Neuronal stem cell (in vitro differentiated cells): ENCODE measurements around the gene PAQR5.

Experiments used
- DNase-seq: peaks from one replicate; pipeline ENCODE4 v3.0.0-alpha.2; 2013; ENCODE audit warnings: low spot score
- H2AFZ ChIP-seq: one replicate; pipeline ENCODE4 v1.6.1; 2013; ENCODE audit warnings: mild to moderate bottlenecking, low read length, inconsistent platforms
- H2AK5ac ChIP-seq: 2 replicates; pipeline ENCODE4 v1.6.1; 2013; ENCODE audit warnings: low read depth, mild to moderate bottlenecking, inconsistent platforms, low read length, moderate library complexity, mixed read lengths
- H2BK120ac ChIP-seq: 2 replicates; pipeline ENCODE4 v1.6.1; 2013; ENCODE audit warnings: low read depth, mild to moderate bottlenecking, inconsistent platforms, low read length, moderate library complexity, mixed read lengths
- H2BK12ac ChIP-seq: one replicate; pipeline ENCODE4 v1.6.1; 2013; ENCODE audit warnings: low read length, inconsistent platforms
- H2BK15ac ChIP-seq: 2 replicates; pipeline ENCODE4 v1.6.1; 2013; ENCODE audit warnings: mild to moderate bottlenecking, low read length, inconsistent platforms, mixed read lengths
- H2BK5ac ChIP-seq: one replicate; pipeline ENCODE4 v1.6.1; 2013; ENCODE audit warnings: inconsistent platforms, mild to moderate bottlenecking, low read length, moderate library complexity
- H3K14ac ChIP-seq: one replicate; pipeline ENCODE4 v1.6.1; 2013; ENCODE audit warnings: low read length, inconsistent platforms
- H3K18ac ChIP-seq: 2 replicates; pipeline ENCODE4 v1.6.1; 2013; ENCODE audit warnings: low read length, inconsistent platforms
- H3K23ac ChIP-seq: 2 replicates; pipeline ENCODE4 v1.6.1; 2013; ENCODE audit warnings: low read depth, mild to moderate bottlenecking, mixed read lengths, low read length, inconsistent platforms; ENCODE audit not compliant: poor library complexity
- H3K27ac ChIP-seq: replicated peaks from 3 replicates; pipeline ENCODE4 v1.5.1; 2013; ENCODE audit warnings: low read length, inconsistent platforms
- H3K27me3 ChIP-seq, 3 experiments: 2 replicates each; pipeline ENCODE4 v1.6.1; 2013; ENCODE audit warnings: low read length in 3 of 3, mild to moderate bottlenecking in 2 of 3, inconsistent platforms in 1 of 3, low read depth in 1 of 3, mixed read lengths in 1 of 3, moderate library complexity in 1 of 3; ENCODE audit not compliant: control insufficient read depth in 3 of 3, insufficient read depth in 3 of 3
- H3K36me3 ChIP-seq, 2 donors: replicated peaks in 1 of 2; 2 replicates each; pipeline ENCODE4 v1.6.1; 2013; ENCODE audit warnings: low read length in 2 of 2; ENCODE audit not compliant: control insufficient read depth in 2 of 2, insufficient read depth in 2 of 2
- H3K4ac ChIP-seq: 2 replicates; pipeline ENCODE4 v1.6.1; 2013; ENCODE audit warnings: inconsistent platforms, mild to moderate bottlenecking, low read length, moderate library complexity
- H3K4me1 ChIP-seq, 2 donors: 1 replicate in 1 of 2; 2 replicates in 1 of 2; pipeline ENCODE4 v1.6.1; 2013; ENCODE audit warnings: low read length in 2 of 2, low read depth in 1 of 2; ENCODE audit not compliant: control insufficient read depth in 2 of 2, insufficient read depth in 1 of 2
- H3K4me2 ChIP-seq: one replicate; pipeline ENCODE4 v1.6.1; 2013; ENCODE audit warnings: mild to moderate bottlenecking, low read length, inconsistent platforms; ENCODE audit not compliant: insufficient read depth, poor library complexity, severe bottlenecking
- H3K4me3 ChIP-seq, 2 donors: 2 replicates each; pipeline ENCODE4 v1.5.1; 2013; ENCODE audit warnings: low read length in 2 of 2, mild to moderate bottlenecking in 2 of 2, inconsistent platforms in 1 of 2, moderate library complexity in 1 of 2
- H3K79me1 ChIP-seq: one replicate; pipeline ENCODE4 v1.6.1; 2013; ENCODE audit warnings: low read depth, mild to moderate bottlenecking, inconsistent platforms, low read length, moderate library complexity
- H3K9ac ChIP-seq: one replicate; pipeline ENCODE4 v1.6.1; 2013; ENCODE audit warnings: mild to moderate bottlenecking, low read depth, low read length, inconsistent platforms; ENCODE audit not compliant: poor library complexity
- H3K9me3 ChIP-seq, 2 donors: replicated peaks in 1 of 2; 2 replicates each; pipeline versions ENCODE3 to v1.6.1; 2013; ENCODE audit warnings: low read length in 2 of 2, mild to moderate bottlenecking in 2 of 2, inconsistent platforms in 1 of 2, low read depth in 1 of 2, mixed read lengths in 1 of 2, moderate library complexity in 1 of 2; ENCODE audit not compliant: control insufficient read depth in 2 of 2, insufficient read depth in 1 of 2
- H4K8ac ChIP-seq: one replicate; pipeline ENCODE4 v1.6.1; 2013; ENCODE audit warnings: low read depth, mild to moderate bottlenecking, inconsistent platforms, low read length, moderate library complexity
- H4K91ac ChIP-seq: one replicate; pipeline ENCODE4 v1.6.1; 2013; ENCODE audit warnings: low read length, low read depth, mild to moderate bottlenecking, inconsistent platforms; ENCODE audit not compliant: poor library complexity
- WGBS, 2 donors: extraction: QIAGEN DNeasy Blood & Tissue Kit; methylation state at CpG; one replicate each; pipeline ENCODE4 v1.1.7; 2013; ENCODE audit warnings: missing lambda C conversion rate in 2 of 2, mixed read lengths in 1 of 2; ENCODE audit not compliant: insufficient read length in 2 of 2, insufficient replicate concordance in 1 of 2; ENCODE audit errors: extremely low coverage in 2 of 2; 5-methylcytosine and 5-hydroxymethylcytosine counted together

Gene PAQR5

GRCh38 chr15:69293741-69294615 lies 4.7 kb upstream of the PAQR5 start:
- no CpG with 5 or more reads among the region's 11 CpGs for WGBS, 2 donors

GRCh38 chr15:69296606-69297005 lies 2.1 kb upstream of the PAQR5 start:
- Histone ChIP-seq H3K36me3 (no peaks in the 10 kb centered on the region), H4K91ac (no peak overlapping the region), H3K23ac (no peak overlapping the region), H4K8ac (no peak overlapping the region), H3K9ac (no peak overlapping the region), H3K4me2 (no peak overlapping the region), H3K4ac (no peak overlapping the region), H2BK5ac (no peak overlapping the region), H2AK5ac (no peak overlapping the region), H3K18ac (no peak overlapping the region), H3K14ac (no peak overlapping the region), H2BK120ac (no peak overlapping the region), H3K4me1 (peaks cover 0 to 5% of the 10 kb centered on the region in 2 donors), H2BK15ac (no peak overlapping the region), H3K27ac (no peak overlapping the region), H3K79me1 (no peaks in the 10 kb centered on the region), H3K4me3 (no peak overlapping the region), H3K9me3 (no peaks in the 10 kb centered on the region), H2BK12ac (no peak overlapping the region), H2AFZ (no peak overlapping the region), H3K27me3 (peaks cover 8 to 83% (median 38%) of the 10 kb centered on the region in 3 experiments)
- no CpG with 5 or more reads among the region's 6 CpGs for WGBS, 2 donors
- no peak for DNase-seq

More at GRCh38 chr15:69293741-69294615, 4.7 kb upstream of the PAQR5 start:
- Histone ChIP-seq H2AK5ac (no peak overlapping the region), H4K91ac (no peak overlapping the region), H2AFZ (no peak overlapping the region), H2BK12ac (no peak overlapping the region), H2BK5ac (no peak overlapping the region), H3K14ac (no peak overlapping the region), H3K23ac (no peak overlapping the region), H2BK120ac (no peak overlapping the region), H3K18ac (peak overlapping the region; percentile 46), H3K79me1 (no peaks in the 10 kb centered on the region), H3K4ac (no peak overlapping the region), H4K8ac (no peak overlapping the region), H3K9ac (no peak overlapping the region), H2BK15ac (no peak overlapping the region), H3K4me3 (no peak overlapping the region), H3K36me3 (no peaks in the 10 kb centered on the region), H3K4me2 (no peak overlapping the region), H3K9me3 (no peaks in the 10 kb centered on the region), H3K27me3 (peaks cover 0 to 76% (median 21%) of the 10 kb centered on the region in 3 experiments), H3K4me1 (peaks cover 2 to 4% of the 10 kb centered on the region in 2 donors), H3K27ac (no peak overlapping the region)
- no peak for DNase-seq

- H3K9ac ChIP-seq = no peak overlapping the region
- H3K18ac ChIP-seq = peak overlapping the region; percentile 91
- no peak overlapping the region for H4K8ac ChIP-seq
- peak overlapping the region; percentile 80 for H2AK5ac ChIP-seq
- H3K79me1 ChIP-seq = no peaks in the 10 kb centered on the region
- peak overlapping the region; percentile 86 for H3K4me2 ChIP-seq
- H3K4me3 ChIP-seq = no peak overlapping the region
- H2BK15ac ChIP-seq = no peak overlapping the region
- no peak overlapping the region for H4K91ac ChIP-seq
- no peak overlapping the region for H3K4ac ChIP-seq
- H3K27ac ChIP-seq = no peak overlapping the region
- H3K4me1 ChIP-seq = peaks cover 0 to 5% of the 10 kb centered on the region in 2 donors
- peak overlapping the region; percentile 11 for H3K23ac ChIP-seq
- no peaks in the 10 kb centered on the region for H3K9me3 ChIP-seq
- H2BK120ac ChIP-seq = no peak overlapping the region
- DNase-seq = no peak
- H3K14ac ChIP-seq = no peak overlapping the region
- no peak overlapping the region for H2AFZ ChIP-seq
- no peaks in the 10 kb centered on the region for H3K36me3 ChIP-seq
- no peak overlapping the region for H2BK12ac ChIP-seq
- WGBS, 2 donors = no CpG with 5 or more reads among the region's 10 CpGs
- H2BK5ac ChIP-seq = no peak overlapping the region
- peaks cover 8 to 84% (median 38%) of the 10 kb centered on the region in 3 experiments for H3K27me3 ChIP-seq
These were observed 914 bp upstream of the PAQR5 start for GRCh38 chr15:69297642-69298353.

- H3K23ac ChIP-seq = no peak overlapping the region
- H3K9me3 ChIP-seq = no peaks in the 10 kb centered on the region
- no peaks in the 10 kb centered on the region for H3K36me3 ChIP-seq
- H4K8ac ChIP-seq = no peak overlapping the region
- no peak overlapping the region for H4K91ac ChIP-seq
- WGBS, 2 donors = no CpG with 5 or more reads among the region's 15 CpGs
- peak overlapping the region; percentile 68 for H2BK15ac ChIP-seq
- peak overlapping the region in 1 of 2 donors; percentile 79 for H3K4me3 ChIP-seq
- H3K27me3 ChIP-seq = peaks cover 8 to 83% (median 38%) of the 10 kb centered on the region in 3 experiments
- peak overlapping the region; percentile 91 for H3K18ac ChIP-seq
- no peak overlapping the region for H3K9ac ChIP-seq
- peak overlapping the region; percentile 79 for H2AFZ ChIP-seq
- H3K27ac ChIP-seq = no peak overlapping the region
- H3K4ac ChIP-seq = no peak overlapping the region
- H2BK12ac ChIP-seq = no peak overlapping the region
- peak overlapping the region; percentile 86 for H3K4me2 ChIP-seq
- no peak for DNase-seq
- H2BK120ac ChIP-seq = no peak overlapping the region
- no peak overlapping the region for H3K14ac ChIP-seq
- H3K4me1 ChIP-seq = peaks cover 0 to 5% of the 10 kb centered on the region in 2 donors
- no peak overlapping the region for H2BK5ac ChIP-seq
- no peaks in the 10 kb centered on the region for H3K79me1 ChIP-seq
- peak overlapping the region; percentile 80 for H2AK5ac ChIP-seq
These were observed 387 bp upstream of the PAQR5 start for GRCh38 chr15:69298354-69298696.
